H9 (cell line): ENCODE results near the gene TXNDC12. TPM values are rescaled to one million over a fixed set of nuclear protein-coding genes. Genes with fewer than 3 reads are reported as not detected.
"Not testable (repeated sequence)": the region's sequence is repeated elsewhere in the genome, so short reads cannot be mapped to it uniquely, and the experiment has no call there.

Experiments used
- DNase-seq: peaks from one replicate; pipeline ENCODE4 v3.0.0-alpha.2; 2017
- H2AFZ ChIP-seq: one replicate; pipeline ENCODE4 v1.6.1; 2013; ENCODE audit warnings: mild to moderate bottlenecking, low read length, control low read depth, moderate library complexity
- H2AK5ac ChIP-seq: 2 replicates; pipeline ENCODE4 v1.6.1; 2013; ENCODE audit warnings: low read length, control low read depth, mixed read lengths; ENCODE audit not compliant: insufficient read length
- H2BK120ac ChIP-seq: one replicate; pipeline ENCODE4 v1.6.1; 2013; ENCODE audit warnings: low read depth, mild to moderate bottlenecking, low read length, control low read depth, inconsistent platforms; ENCODE audit not compliant: poor library complexity, severe bottlenecking
- H2BK12ac ChIP-seq: 2 replicates; pipeline ENCODE4 v1.6.1; 2013; ENCODE audit warnings: low read length, control low read depth, mixed read lengths, low read depth; ENCODE audit not compliant: insufficient read length
- H2BK15ac ChIP-seq: 2 replicates; pipeline ENCODE4 v1.6.1; 2013; ENCODE audit warnings: low read depth, low read length, control low read depth
- H2BK20ac ChIP-seq: one replicate; pipeline ENCODE4 v1.6.1; 2013; ENCODE audit warnings: low read depth, mild to moderate bottlenecking, low read length, control low read depth, inconsistent platforms; ENCODE audit not compliant: poor library complexity, severe bottlenecking
- H2BK5ac ChIP-seq: 2 replicates; pipeline ENCODE4 v1.6.1; 2013; ENCODE audit warnings: low read length, control low read depth, mixed read lengths; ENCODE audit not compliant: insufficient read length
- H3K14ac ChIP-seq: 2 replicates; pipeline ENCODE4 v1.6.1; 2013; ENCODE audit warnings: low read length, control low read depth; ENCODE audit not compliant: insufficient read depth
- H3K18ac ChIP-seq: 2 replicates; pipeline ENCODE4 v1.6.1; 2013; ENCODE audit warnings: low read depth, mild to moderate bottlenecking, mixed read lengths, low read length, control low read depth; ENCODE audit not compliant: insufficient read length
- H3K23ac ChIP-seq: 2 replicates; pipeline ENCODE4 v1.6.1; 2013; ENCODE audit warnings: low read length, control low read depth, mixed read lengths, low read depth; ENCODE audit not compliant: insufficient read length
- H3K23me2 ChIP-seq: 2 replicates; pipeline ENCODE4 v1.6.1; 2013; ENCODE audit warnings: low read depth, mild to moderate bottlenecking, mixed read lengths, low read length, control low read depth; ENCODE audit not compliant: insufficient read length, poor library complexity, severe bottlenecking
- H3K27ac ChIP-seq: 2 replicates; pipeline ENCODE4 v1.5.1; 2013; ENCODE audit warnings: low read length, control low read depth, mixed read lengths, low read depth; ENCODE audit not compliant: insufficient read length
- H3K27me3 ChIP-seq: 2 replicates; pipeline ENCODE4 v1.6.1; 2013; ENCODE audit warnings: low read length, control low read depth, inconsistent platforms; ENCODE audit not compliant: insufficient read depth
- H3K4ac ChIP-seq: 2 replicates; pipeline ENCODE4 v1.6.1; 2013; ENCODE audit warnings: low read depth, mild to moderate bottlenecking, control low read depth, inconsistent platforms, low read length, moderate library complexity
- H3K4me1 ChIP-seq: 2 replicates; pipeline ENCODE4 v1.6.1; 2013; ENCODE audit warnings: low read length, control low read depth, inconsistent platforms; ENCODE audit not compliant: insufficient read depth
- H3K4me2 ChIP-seq: 2 replicates; pipeline ENCODE4 v1.6.1; 2013; ENCODE audit warnings: low read length, control low read depth, mixed read lengths; ENCODE audit not compliant: insufficient read length, insufficient read depth
- H3K56ac ChIP-seq: 2 replicates; pipeline ENCODE4 v1.6.1; 2013; ENCODE audit warnings: low read depth, mild to moderate bottlenecking, mixed read lengths, low read length, control low read depth; ENCODE audit not compliant: insufficient read length
- H3K79me1 ChIP-seq: 2 replicates; pipeline ENCODE4 v1.6.1; 2013; ENCODE audit warnings: low read depth, mild to moderate bottlenecking, moderate library complexity, low read length, control low read depth, inconsistent platforms; ENCODE audit not compliant: insufficient read depth, poor library complexity, severe bottlenecking
- H3K79me2 ChIP-seq: 2 replicates; pipeline ENCODE4 v1.6.1; 2013; ENCODE audit warnings: low read length, control low read depth, inconsistent platforms; ENCODE audit not compliant: insufficient read depth
- H3K9ac ChIP-seq: 2 replicates; pipeline ENCODE4 v1.6.1; 2013; ENCODE audit warnings: low read length, control low read depth, mixed read lengths; ENCODE audit not compliant: insufficient read length; ENCODE audit errors: extremely low read depth
- H3K9me3 ChIP-seq: one replicate; pipeline ENCODE4 v1.6.1; 2013; ENCODE audit warnings: low read depth, low read length, inconsistent platforms; ENCODE audit not compliant: control insufficient read depth
- H3T11ph ChIP-seq: one replicate; pipeline ENCODE4 v1.6.1; 2013; ENCODE audit warnings: mild to moderate bottlenecking, low read length, control low read depth, inconsistent platforms
- H4K20me1 ChIP-seq: one replicate; pipeline ENCODE4 v1.6.1; 2013; ENCODE audit not compliant: control insufficient read depth, insufficient read length, insufficient read depth
- H4K5ac ChIP-seq: 2 replicates; pipeline ENCODE4 v1.6.1; 2013; ENCODE audit warnings: low read depth, mild to moderate bottlenecking, mixed read lengths, low read length, control low read depth; ENCODE audit not compliant: insufficient read length
- H4K8ac ChIP-seq: replicated peaks from 2 replicates; pipeline ENCODE4 v1.6.1; 2013; ENCODE audit warnings: low read length, control low read depth, mixed read lengths, low read depth; ENCODE audit not compliant: insufficient read length
- H4K91ac ChIP-seq: 2 replicates; pipeline ENCODE4 v1.6.1; 2013; ENCODE audit warnings: low read depth, mild to moderate bottlenecking, moderate library complexity, mixed read lengths, low read length, control low read depth; ENCODE audit not compliant: insufficient read length
- H3K27ac Mint-ChIP-seq, 3 experiments: 2 replicates in 2 of 3; 3 replicates in 1 of 3; pipeline ENCODE4 v1.8.0; 2020 to 2021; ENCODE audit warnings: mixed read lengths in 3 of 3, mild to moderate bottlenecking in 1 of 3, moderate library complexity in 1 of 3
- H3K27me3 Mint-ChIP-seq: 2 replicates; pipeline ENCODE4 v1.8.0; 2021; ENCODE audit warnings: low read depth, mild to moderate bottlenecking, moderate library complexity, mixed read lengths
- H3K36me3 Mint-ChIP-seq, 3 experiments: 2 replicates in 2 of 3; 3 replicates in 1 of 3; pipeline ENCODE4 v1.8.0; 2020 to 2021; ENCODE audit warnings: low read depth in 3 of 3, mixed read lengths in 3 of 3; ENCODE audit not compliant: insufficient read depth in 1 of 3
- H3K4me1 Mint-ChIP-seq, 2 experiments: 2 replicates each; pipeline ENCODE4 v1.8.0; 2020; ENCODE audit warnings: mixed read lengths in 2 of 2
- H3K4me3 Mint-ChIP-seq, 2 experiments: 2 replicates in 1 of 2; 3 replicates in 1 of 2; pipeline ENCODE4 v1.8.0; 2020 to 2021; ENCODE audit warnings: mild to moderate bottlenecking in 2 of 2, mixed read lengths in 2 of 2, moderate library complexity in 1 of 2
- H3K9me3 Mint-ChIP-seq, 2 experiments: 2 replicates in 1 of 2; 3 replicates in 1 of 2; pipeline ENCODE4 v1.8.0; 2020; ENCODE audit warnings: mild to moderate bottlenecking in 2 of 2, mixed read lengths in 2 of 2, moderate library complexity in 1 of 2
- CTCF ChIP-seq: fragments of 200-600 bp; sonication (generic); conservative IDR thresholded peaks from 3 replicates; pipeline ENCODE4 v1.8.0; 2021; ENCODE audit warnings: antibody characterized with exemption, mild to moderate bottlenecking
- WGBS: extraction: QIAGEN DNeasy Blood & Tissue Kit; methylation state at CpG from one replicate; pipeline ENCODE4 v1.1.7; 2013; ENCODE audit warnings: missing lambda C conversion rate, low lambda C conversion rate, mixed read lengths; ENCODE audit not compliant: insufficient read length; ENCODE audit errors: extremely low coverage; 5-methylcytosine and 5-hydroxymethylcytosine counted together
- total RNA-seq: library from RNA; stranded (reverse); gene quantifications from 2 replicates; pipeline ENCODE4 v1.2.1, GENCODE V29; 2021

The TXNDC12 gene
- total RNA-seq, 1 experiment from 2014 or later, result 82.1 TPM

GRCh38 chr1:52096216-52096615 lies 41.2 kb upstream of the TXNDC12 start:
- peaks cover 0 to 3% of the 10 kb centered on the region in 2 experiments; a peak in 2 of 5 replicates for H3K9me3 Mint-ChIP-seq
- no peaks in the 10 kb centered on the region for H3K79me1 ChIP-seq
- H4K8ac ChIP-seq, result no peak overlapping the region
- peaks cover 4 to 6% of the 10 kb centered on the region in 2 experiments; a peak in 3 of 4 replicates for H3K4me1 Mint-ChIP-seq
- no peak overlapping the region for H3K4ac ChIP-seq
- no peak overlapping the region for H2BK120ac ChIP-seq
- H3K27me3 ChIP-seq, result no peaks in the 10 kb centered on the region
- H2BK5ac ChIP-seq, result no peak overlapping the region
- no peaks in the 10 kb centered on the region for H3K4me1 ChIP-seq
- H2AFZ ChIP-seq, result no peak overlapping the region
- H3K18ac ChIP-seq, result no peak overlapping the region
- H3K79me2 ChIP-seq, result no peaks in the 10 kb centered on the region
- no peak overlapping the region for H3K56ac ChIP-seq
- H4K5ac ChIP-seq, result no peak overlapping the region
- no peak overlapping the region for H3K9ac ChIP-seq
- no peak overlapping the region for H3K27ac Mint-ChIP-seq
- H3K4me2 ChIP-seq, result no peak overlapping the region
- no peak overlapping the region for H2BK15ac ChIP-seq
- no peak overlapping the region for H3K14ac ChIP-seq
- no peak for TF ChIP-seq CTCF
- DNase-seq, result no peak
- no peak overlapping the region for H2AK5ac ChIP-seq
- H2BK20ac ChIP-seq, result no peak overlapping the region
- no peak overlapping the region for H3K4me3 Mint-ChIP-seq
- no peak overlapping the region for H3K27ac ChIP-seq
- no peak overlapping the region for H2BK12ac ChIP-seq
- no peak overlapping the region for H3K23ac ChIP-seq
- H4K20me1 ChIP-seq, result no peaks in the 10 kb centered on the region
- no peaks in the 10 kb centered on the region for H3K9me3 ChIP-seq
- no CpG with 5 or more reads among the region's 8 CpGs for WGBS
- H3K27me3 Mint-ChIP-seq, result peaks cover 7% of the 10 kb centered on the region
- H3K23me2 ChIP-seq, result no peaks in the 10 kb centered on the region
- H4K91ac ChIP-seq, result no peak overlapping the region
- H3T11ph ChIP-seq, result no peak overlapping the region
- peaks cover 4 to 6% (median 5%) of the 10 kb centered on the region in 3 experiments for H3K36me3 Mint-ChIP-seq

GRCh38 chr1:52094300-52094699 lies 39.3 kb upstream of the TXNDC12 start:
- not testable (repeated sequence) for H3K4me1 Mint-ChIP-seq, H3K4me3 Mint-ChIP-seq, H2BK5ac ChIP-seq, H3K79me1 ChIP-seq, H2BK120ac ChIP-seq, H3K56ac ChIP-seq, H3K18ac ChIP-seq, H2BK12ac ChIP-seq, H3K4ac ChIP-seq, H3K27me3 ChIP-seq, H3K79me2 ChIP-seq, H3K9ac ChIP-seq, H4K20me1 ChIP-seq, H4K91ac ChIP-seq, H3K9me3 Mint-ChIP-seq, H3K27ac Mint-ChIP-seq, H3K14ac ChIP-seq, H3K23ac ChIP-seq, H3T11ph ChIP-seq, H4K8ac ChIP-seq, H2AK5ac ChIP-seq, H3K27ac ChIP-seq, H3K27me3 Mint-ChIP-seq, H4K5ac ChIP-seq, H2BK20ac ChIP-seq, H2BK15ac ChIP-seq, H3K9me3 ChIP-seq, H3K4me1 ChIP-seq, H3K4me2 ChIP-seq, H3K23me2 ChIP-seq, DNase-seq, H2AFZ ChIP-seq
- H3K36me3 Mint-ChIP-seq, result peaks cover 18 to 22% (median 20%) of the 10 kb centered on the region in 3 experiments
- WGBS, result no CpG with 5 or more reads among the region's 7 CpGs
